ENCODE data around the gene TMEM63A.
A peak's percentile ranks its signal among the peaks of the same experiment; 100 is the strongest.

The TMEM63A gene

GRCh38 chr1:225926551-225927113, 44.5 kb upstream of the TMEM63A start:
- WGBS (ENCODE audit: extremely low coverage, insufficient coverage, low lambda C conversion rate), result no CpG with 5 or more reads among the region's 3 CpGs
- H3K9ac ChIP-seq (ENCODE audit: low read length), result no peak overlapping the region
- DNase-seq, result no peak
- peaks cover 17% of the 10 kb centered on the region for H3K79me2 ChIP-seq (ENCODE audit: control insufficient read depth, insufficient read depth, low read length)
- peaks cover 3% of the 10 kb centered on the region for H3K4me1 ChIP-seq (ENCODE audit: control insufficient read depth, low read depth, low read length)
- peaks cover 6% of the 10 kb centered on the region for H3K36me3 ChIP-seq (ENCODE audit: control insufficient read depth, insufficient read depth, low read length)
- no peak overlapping the region for H3K27ac ChIP-seq (ENCODE audit: low read depth, low read length)
- H3K23ac ChIP-seq (ENCODE audit: low read length), result no peak overlapping the region
- H2BK5ac ChIP-seq (ENCODE audit: low read length), result no peak overlapping the region
- H3K27me3 ChIP-seq (ENCODE audit: insufficient read depth, low read length, poor library complexity), result no peaks in the 10 kb centered on the region
- no peak overlapping the region for H2AK5ac ChIP-seq (ENCODE audit: low read length)
- no peak overlapping the region for H3K18ac ChIP-seq (ENCODE audit: low read length)
- H3K4ac ChIP-seq (ENCODE audit: low read depth, low read length), result no peak overlapping the region
- no peak overlapping the region for H3K4me2 ChIP-seq (ENCODE audit: low read length)
- peaks cover 13% of the 10 kb centered on the region for H3K79me1 ChIP-seq (ENCODE audit: low read length)
- no peak overlapping the region for H4K5ac ChIP-seq (ENCODE audit: low read length)
- H2BK120ac ChIP-seq (ENCODE audit: low read depth, low read length), result no peak overlapping the region
- H2BK15ac ChIP-seq (replicated peaks; ENCODE audit: low read depth), result no peak overlapping the region
- H4K8ac ChIP-seq (ENCODE audit: low read depth, low read length), result no peak overlapping the region
- H3K56ac ChIP-seq (ENCODE audit: low read length), result no peak overlapping the region
- no peak overlapping the region for H3K4me3 ChIP-seq (ENCODE audit: low read length)

- Histone ChIP-seq H3K4me1 (ENCODE audit: control insufficient read depth, low read depth, low read length) (peaks cover 3% of the 10 kb centered on the region), H3K27me3 (ENCODE audit: insufficient read depth, low read length, poor library complexity) (no peaks in the 10 kb centered on the region), H3K79me2 (ENCODE audit: control insufficient read depth, insufficient read depth, low read length) (peaks cover 17% of the 10 kb centered on the region), H3K27ac (ENCODE audit: low read depth, low read length) (peak within 1 kb of the TSS; percentile 97), H3K36me3 (ENCODE audit: control insufficient read depth, insufficient read depth, low read length) (peaks cover 15% of the 10 kb centered on the region), H3K4me2 (ENCODE audit: low read length) (peak within 1 kb of the TSS; percentile 94), H3K79me1 (ENCODE audit: low read length) (peaks cover 21% of the 10 kb centered on the region), H3K18ac (ENCODE audit: low read length) (peak within 1 kb of the TSS; percentile 83), H3K4ac (ENCODE audit: low read depth, low read length) (peak within 1 kb of the TSS; percentile 70), H2BK120ac (ENCODE audit: low read depth, low read length) (peak within 1 kb of the TSS; percentile 1), H3K4me3 (ENCODE audit: low read length) (peak within 1 kb of the TSS; percentile 99), H2AK5ac (ENCODE audit: low read length) (peak within 1 kb of the TSS; percentile 97), H3K56ac (ENCODE audit: low read length) (peak within 1 kb of the TSS; percentile 100), H2BK15ac (replicated peaks; ENCODE audit: low read depth) (no peak within 1 kb of the TSS), H3K23ac (ENCODE audit: low read length) (peak within 1 kb of the TSS; percentile 97), H4K5ac (ENCODE audit: low read length) (no peak within 1 kb of the TSS), H3K9ac (ENCODE audit: low read length) (peak within 1 kb of the TSS; percentile 100), H2BK5ac (ENCODE audit: low read length) (peak within 1 kb of the TSS; percentile 98), H4K8ac (ENCODE audit: low read depth, low read length) (peak within 1 kb of the TSS; percentile 78)
- WGBS (ENCODE audit: extremely low coverage, insufficient coverage, low lambda C conversion rate), result no CpG with 5 or more reads among the region's 80 CpGs
- DNase-seq, result peak; percentile 98
Observed at GRCh38 chr1:225923692-225924555, 41.7 kb upstream of the TMEM63A start, which contains the start of gene PYCR2. TSS of gene PYCR2 (minus strand) at chr1:225924250. CDS start at chr1:225924110, 140 bp downstream.

- Histone ChIP-seq H2BK120ac (ENCODE audit: low read depth, low read length) (no peak overlapping the region), H4K5ac (ENCODE audit: low read length) (no peak overlapping the region), H3K9ac (ENCODE audit: low read length) (peak overlapping the region; percentile 100), H3K4me3 (ENCODE audit: low read length) (peak overlapping the region; percentile 99), H2BK5ac (ENCODE audit: low read length) (no peak overlapping the region), H3K4ac (ENCODE audit: low read depth, low read length) (peak overlapping the region; percentile 43), H3K36me3 (ENCODE audit: control insufficient read depth, insufficient read depth, low read length) (peaks cover 15% of the 10 kb centered on the region), H2BK15ac (replicated peaks; ENCODE audit: low read depth) (no peak overlapping the region), H4K8ac (ENCODE audit: low read depth, low read length) (no peak overlapping the region), H3K27me3 (ENCODE audit: insufficient read depth, low read length, poor library complexity) (no peaks in the 10 kb centered on the region), H3K4me2 (ENCODE audit: low read length) (peak overlapping the region; percentile 94), H3K4me1 (ENCODE audit: control insufficient read depth, low read depth, low read length) (peaks cover 3% of the 10 kb centered on the region), H3K18ac (ENCODE audit: low read length) (peak overlapping the region; percentile 83), H3K23ac (ENCODE audit: low read length) (peak overlapping the region; percentile 73), H2AK5ac (ENCODE audit: low read length) (no peak overlapping the region), H3K56ac (ENCODE audit: low read length) (peak overlapping the region; percentile 100), H3K27ac (ENCODE audit: low read depth, low read length) (peak overlapping the region; percentile 97), H3K79me1 (ENCODE audit: low read length) (peaks cover 21% of the 10 kb centered on the region), H3K79me2 (ENCODE audit: control insufficient read depth, insufficient read depth, low read length) (peaks cover 17% of the 10 kb centered on the region)
- DNase-seq, result no peak
- WGBS (ENCODE audit: extremely low coverage, insufficient coverage, low lambda C conversion rate), result no CpG with 5 or more reads among the region's 8 CpGs
Observed at GRCh38 chr1:225923381-225923691, 41.2 kb upstream of the TMEM63A start.

GRCh38 chr1:225921734-225922709, 39.8 kb upstream of the TMEM63A start:
- Histone ChIP-seq H3K18ac (ENCODE audit: low read length) (no peak overlapping the region), H3K56ac (ENCODE audit: low read length) (peak overlapping the region; percentile 100), H4K8ac (ENCODE audit: low read depth, low read length) (no peak overlapping the region), H3K27me3 (ENCODE audit: insufficient read depth, low read length, poor library complexity) (no peaks in the 10 kb centered on the region), H3K4ac (ENCODE audit: low read depth, low read length) (no peak overlapping the region), H3K4me2 (ENCODE audit: low read length) (no peak overlapping the region), H3K4me1 (ENCODE audit: control insufficient read depth, low read depth, low read length) (peaks cover 3% of the 10 kb centered on the region), H3K79me1 (ENCODE audit: low read length) (peaks cover 21% of the 10 kb centered on the region), H3K79me2 (ENCODE audit: control insufficient read depth, insufficient read depth, low read length) (peaks cover 17% of the 10 kb centered on the region), H3K27ac (ENCODE audit: low read depth, low read length) (no peak overlapping the region), H3K9ac (ENCODE audit: low read length) (no peak overlapping the region), H2BK15ac (replicated peaks; ENCODE audit: low read depth) (no peak overlapping the region), H3K23ac (ENCODE audit: low read length) (no peak overlapping the region), H2BK120ac (ENCODE audit: low read depth, low read length) (no peak overlapping the region), H2AK5ac (ENCODE audit: low read length) (no peak overlapping the region), H4K5ac (ENCODE audit: low read length) (no peak overlapping the region), H3K36me3 (ENCODE audit: control insufficient read depth, insufficient read depth, low read length) (peaks cover 15% of the 10 kb centered on the region), H2BK5ac (ENCODE audit: low read length) (no peak overlapping the region), H3K4me3 (ENCODE audit: low read length) (no peak overlapping the region)
- no CpG with 5 or more reads among the region's 23 CpGs for WGBS (ENCODE audit: extremely low coverage, insufficient coverage, low lambda C conversion rate)
- no peak for DNase-seq

GRCh38 chr1:225919906-225920305, 37.7 kb upstream of the TMEM63A start:
- Histone ChIP-seq H2AK5ac (ENCODE audit: low read length) (no peak overlapping the region), H3K79me1 (ENCODE audit: low read length) (peaks cover 21% of the 10 kb centered on the region), H3K23ac (ENCODE audit: low read length) (no peak overlapping the region), H2BK120ac (ENCODE audit: low read depth, low read length) (no peak overlapping the region), H3K27me3 (ENCODE audit: insufficient read depth, low read length, poor library complexity) (no peaks in the 10 kb centered on the region), H3K4ac (ENCODE audit: low read depth, low read length) (no peak overlapping the region), H3K56ac (ENCODE audit: low read length) (no peak overlapping the region), H3K4me2 (ENCODE audit: low read length) (no peak overlapping the region), H3K27ac (ENCODE audit: low read depth, low read length) (no peak overlapping the region), H2BK5ac (ENCODE audit: low read length) (no peak overlapping the region), H3K4me3 (ENCODE audit: low read length) (no peak overlapping the region), H3K36me3 (ENCODE audit: control insufficient read depth, insufficient read depth, low read length) (peaks cover 15% of the 10 kb centered on the region), H3K9ac (ENCODE audit: low read length) (no peak overlapping the region), H3K18ac (ENCODE audit: low read length) (no peak overlapping the region), H4K5ac (ENCODE audit: low read length) (no peak overlapping the region), H4K8ac (ENCODE audit: low read depth, low read length) (no peak overlapping the region), H3K79me2 (ENCODE audit: control insufficient read depth, insufficient read depth, low read length) (peaks cover 17% of the 10 kb centered on the region), H3K4me1 (ENCODE audit: control insufficient read depth, low read depth, low read length) (peaks cover 3% of the 10 kb centered on the region), H2BK15ac (replicated peaks; ENCODE audit: low read depth) (no peak overlapping the region)
- no peak for DNase-seq
- WGBS (ENCODE audit: extremely low coverage, insufficient coverage, low lambda C conversion rate), result no CpG with 5 or more reads among the region's 5 CpGs

Measured in mesendoderm (in vitro differentiated cells).